ENCODE results near the gene NOX5.

The NOX5 gene

GRCh38 chr15:69095274-69095673, 80.8 kb downstream of the NOX5 start:
- no peaks in the 10 kb centered on the region for H3K9me3 Mint-ChIP-seq
- peaks cover 2% of the 10 kb centered on the region for H3K27me3 Mint-ChIP-seq
- no peaks in the 10 kb centered on the region for H3K36me3 Mint-ChIP-seq (ENCODE audit: insufficient read depth)
- H3K4me1 Mint-ChIP-seq: no peaks in the 10 kb centered on the region
- DNase-seq (ENCODE audit: low spot score in 2 of 2) (no peak), ATAC-seq (replicated peaks; ENCODE audit: extremely low read depth, poor library complexity, severe bottlenecking) (no peak)
- H3K4me3 Mint-ChIP-seq: no peak overlapping the region
- no peak overlapping the region for H3K27ac Mint-ChIP-seq (ENCODE audit: low read depth)

GRCh38 chr15:69096196-69096595, 81.7 kb downstream of the NOX5 start:
- H3K9me3 Mint-ChIP-seq: no peaks in the 10 kb centered on the region
- no peaks in the 10 kb centered on the region for H3K27me3 Mint-ChIP-seq
- no peak overlapping the region for H3K27ac Mint-ChIP-seq (ENCODE audit: low read depth)
- no peaks in the 10 kb centered on the region for H3K4me1 Mint-ChIP-seq
- no peaks in the 10 kb centered on the region for H3K36me3 Mint-ChIP-seq (ENCODE audit: insufficient read depth)
- DNase-seq (ENCODE audit: low spot score in 2 of 2): no peak
- no peak overlapping the region for H3K4me3 Mint-ChIP-seq
- ATAC-seq (replicated peaks; ENCODE audit: extremely low read depth, poor library complexity, severe bottlenecking): no peak

- Mint-ChIP-seq H3K27ac (ENCODE audit: low read depth) (no peak overlapping the region), H3K9me3 (no peaks in the 10 kb centered on the region), H3K4me3 (no peak overlapping the region), H3K4me1 (no peaks in the 10 kb centered on the region), H3K36me3 (ENCODE audit: insufficient read depth) (no peaks in the 10 kb centered on the region), H3K27me3 (no peaks in the 10 kb centered on the region)
- DNase-seq (ENCODE audit: low spot score in 2 of 2) (no peak), ATAC-seq (replicated peaks; ENCODE audit: extremely low read depth, poor library complexity, severe bottlenecking) (no peak)
Observed at GRCh38 chr15:69096626-69097025, 82.1 kb downstream of the NOX5 start.

GRCh38 chr15:69098771-69099170, 84.3 kb downstream of the NOX5 start:
- no peaks in the 10 kb centered on the region for H3K27me3 Mint-ChIP-seq
- DNase-seq (ENCODE audit: low spot score in 2 of 2) (no peak), ATAC-seq (replicated peaks; ENCODE audit: extremely low read depth, poor library complexity, severe bottlenecking) (no peak)
- no peaks in the 10 kb centered on the region for H3K9me3 Mint-ChIP-seq
- no peak overlapping the region for H3K27ac Mint-ChIP-seq (ENCODE audit: low read depth)
- H3K4me3 Mint-ChIP-seq: no peak overlapping the region
- H3K36me3 Mint-ChIP-seq (ENCODE audit: insufficient read depth): no peaks in the 10 kb centered on the region
- H3K4me1 Mint-ChIP-seq: peaks cover 11% of the 10 kb centered on the region

GRCh38 chr15:69099941-69100340, 85.4 kb downstream of the NOX5 start:
- Mint-ChIP-seq H3K36me3 (ENCODE audit: insufficient read depth) (no peaks in the 10 kb centered on the region), H3K27ac (ENCODE audit: low read depth) (no peak overlapping the region), H3K4me1 (peaks cover 19% of the 10 kb centered on the region), H3K27me3 (no peaks in the 10 kb centered on the region), H3K4me3 (no peak overlapping the region), H3K9me3 (no peaks in the 10 kb centered on the region)
- no peak for ATAC-seq (replicated peaks; ENCODE audit: extremely low read depth, poor library complexity, severe bottlenecking)
- no peak for DNase-seq (ENCODE audit: low spot score in 2 of 2)

- no peak for DNase-seq (ENCODE audit: low spot score in 2 of 2)
- H3K4me1 Mint-ChIP-seq: peaks cover 19% of the 10 kb centered on the region
- ATAC-seq (replicated peaks; ENCODE audit: extremely low read depth, poor library complexity, severe bottlenecking): no peak
- no peaks in the 10 kb centered on the region for H3K9me3 Mint-ChIP-seq
- H3K36me3 Mint-ChIP-seq (ENCODE audit: insufficient read depth): no peaks in the 10 kb centered on the region
- H3K4me3 Mint-ChIP-seq: no peak overlapping the region
- no peaks in the 10 kb centered on the region for H3K27me3 Mint-ChIP-seq
- H3K27ac Mint-ChIP-seq (ENCODE audit: low read depth): no peak overlapping the region
Observed at GRCh38 chr15:69100821-69101220, 86.3 kb downstream of the NOX5 start.

GRCh38 chr15:69104050-69104750, 89.7 kb downstream of the NOX5 start:
- no peak overlapping the region for H3K27ac Mint-ChIP-seq (ENCODE audit: low read depth)
- peaks cover 28% of the 10 kb centered on the region for H3K4me1 Mint-ChIP-seq
- ATAC-seq (replicated peaks; ENCODE audit: extremely low read depth, poor library complexity, severe bottlenecking): peak; percentile 65
- no peaks in the 10 kb centered on the region for H3K9me3 Mint-ChIP-seq
- no peaks in the 10 kb centered on the region for H3K27me3 Mint-ChIP-seq
- peak overlapping the region; percentile 29 for H3K4me3 Mint-ChIP-seq
- H3K36me3 Mint-ChIP-seq (ENCODE audit: insufficient read depth): no peaks in the 10 kb centered on the region
- DNase-seq (ENCODE audit: low spot score in 2 of 2): no peak

- Mint-ChIP-seq H3K4me3 (no peak overlapping the region), H3K36me3 (ENCODE audit: insufficient read depth) (no peaks in the 10 kb centered on the region), H3K4me1 (peaks cover 28% of the 10 kb centered on the region), H3K27me3 (no peaks in the 10 kb centered on the region), H3K9me3 (no peaks in the 10 kb centered on the region), H3K27ac (ENCODE audit: low read depth) (no peak overlapping the region)
- ATAC-seq (replicated peaks; ENCODE audit: extremely low read depth, poor library complexity, severe bottlenecking) (no peak), DNase-seq (ENCODE audit: low spot score in 2 of 2) (no peak)
Observed at GRCh38 chr15:69105451-69105985, 91.0 kb downstream of the NOX5 start.

- Mint-ChIP-seq H3K36me3 (ENCODE audit: insufficient read depth) (no peaks in the 10 kb centered on the region), H3K9me3 (no peaks in the 10 kb centered on the region), H3K4me1 (peaks cover 28% of the 10 kb centered on the region), H3K4me3 (no peak overlapping the region), H3K27me3 (no peaks in the 10 kb centered on the region), H3K27ac (ENCODE audit: low read depth) (no peak overlapping the region)
- no peak for ATAC-seq (replicated peaks; ENCODE audit: extremely low read depth, poor library complexity, severe bottlenecking)
- DNase-seq (ENCODE audit: low spot score in 2 of 2): no peak
Observed at GRCh38 chr15:69107025-69107620, 92.6 kb downstream of the NOX5 start.

Measured in central memory CD8-positive, alpha-beta T cell (primary cell).